Activated T-helper 9 cell treated with anti-CD3 and anti-CD28 coated beads, Interleukin-2, amount 50 U/mL, for 16 hours (primary cell): Measurements from ENCODE around the gene FGL2.
"Not testable (repeated sequence)": the region's sequence is repeated elsewhere in the genome, so short reads cannot be mapped to it uniquely, and the experiment has no call there.

Experiments
- DNase-seq: peaks from one replicate; pipeline ENCODE4 v3.0.0-alpha.2; 2020; ENCODE audit warnings: low read depth

Gene FGL2

DNA sequence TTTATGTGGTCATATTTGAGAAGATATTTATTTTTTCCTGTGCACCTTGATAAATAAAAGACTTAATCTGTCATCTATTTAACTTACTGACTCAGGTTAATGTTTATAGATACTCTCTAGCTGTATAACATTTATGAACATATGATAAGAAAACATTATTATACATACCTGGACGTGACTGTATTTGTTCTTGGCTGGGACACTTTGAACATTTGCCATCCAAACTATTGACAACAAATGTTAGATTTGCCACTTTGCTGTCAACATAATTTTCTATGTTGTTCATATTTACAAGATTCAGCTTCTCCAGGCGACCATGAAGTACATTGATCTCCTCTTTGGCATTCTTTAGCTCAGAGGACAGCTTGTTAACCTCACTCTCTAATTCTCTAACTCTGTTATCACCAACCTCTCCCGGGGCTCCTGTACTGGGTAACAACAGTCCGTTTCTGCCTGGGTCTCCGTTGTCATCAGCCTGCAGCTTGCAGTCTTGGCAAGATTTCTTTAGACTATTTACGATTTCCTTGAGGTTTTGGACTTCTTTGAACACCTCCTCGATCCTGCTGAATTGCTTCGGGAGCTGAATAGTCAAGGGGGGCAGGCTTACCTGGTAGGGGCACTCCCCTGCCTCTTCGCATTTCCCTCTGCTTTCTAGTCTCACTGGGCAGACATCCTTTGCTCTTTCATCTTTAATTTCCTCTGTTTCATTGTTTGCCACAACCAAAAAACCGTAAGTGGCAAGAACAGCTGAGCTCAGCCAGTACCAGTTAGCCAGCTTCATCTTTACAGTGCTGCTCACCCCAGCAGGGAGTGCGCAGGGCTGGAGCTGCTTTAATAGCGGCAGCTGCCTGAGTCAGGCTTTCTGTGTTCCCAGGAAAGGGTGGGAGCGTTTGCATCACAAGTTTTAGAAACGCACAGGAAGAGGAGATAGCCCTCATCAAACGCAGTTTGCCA, at the start of gene FGL2:
Gene FGL2, minus strand, starts transcription at position 807 of the 954 bp plus-strand sequence. Its CDS starts 26 bp downstream, at position 781.
- peak; percentile 2 for DNase-seq

DNA sequence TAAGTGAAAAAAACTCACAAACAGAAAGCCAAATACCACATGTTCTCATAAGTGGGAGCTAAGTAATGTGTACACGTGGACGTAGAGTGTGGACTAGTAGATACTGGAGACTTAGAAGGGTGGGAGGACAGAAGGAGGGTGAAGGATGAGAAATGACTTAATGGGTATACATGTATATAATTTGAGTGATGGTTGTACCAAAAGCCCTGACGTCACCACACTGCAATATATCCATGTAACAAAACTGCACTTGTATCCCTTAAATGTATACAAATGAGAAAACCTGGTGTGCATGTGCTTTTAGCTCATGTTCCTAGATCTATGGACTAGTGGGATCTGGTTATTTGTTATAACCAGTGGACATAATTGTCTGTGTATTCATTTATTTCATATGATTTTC, 48.5 kb upstream of the FGL2 start:
- no peak for DNase-seq

- DNase-seq: peak; percentile 77
Observed at GRCh38 chr7:77247206-77247850, 47.7 kb upstream of the FGL2 start.

GRCh38 chr7:77246026-77246640, 46.5 kb upstream of the FGL2 start:
- DNase-seq: no peak

GRCh38 chr7:77245015-77245755, 45.6 kb upstream of the FGL2 start:
- DNase-seq: no peak

GRCh38 chr7:77244222-77244934, 44.8 kb upstream of the FGL2 start:
- no peak for DNase-seq

DNA sequence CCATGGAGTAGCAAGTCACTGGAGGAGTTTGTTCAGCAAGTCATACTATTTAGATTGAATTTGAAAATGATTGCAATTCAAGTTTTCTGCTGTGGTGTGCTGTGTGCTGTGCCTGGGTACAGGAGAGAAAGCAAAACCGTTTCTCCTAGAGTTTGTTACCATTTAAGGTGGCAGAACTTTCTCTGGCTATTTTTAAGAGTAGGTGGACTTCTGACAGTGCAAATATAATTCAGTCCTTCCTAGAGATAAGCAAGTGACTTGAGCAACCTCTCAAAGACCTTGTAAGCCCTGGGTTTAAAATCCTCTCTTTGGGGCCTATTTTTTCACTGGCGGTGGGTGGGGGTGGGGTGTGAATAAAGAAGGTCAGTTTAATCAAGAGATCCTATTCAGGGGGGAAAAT, 42.9 kb upstream of the FGL2 start:
- no peak for DNase-seq

- no peak for DNase-seq
Observed at GRCh38 chr7:77242068-77242467, 42.4 kb upstream of the FGL2 start.

DNA sequence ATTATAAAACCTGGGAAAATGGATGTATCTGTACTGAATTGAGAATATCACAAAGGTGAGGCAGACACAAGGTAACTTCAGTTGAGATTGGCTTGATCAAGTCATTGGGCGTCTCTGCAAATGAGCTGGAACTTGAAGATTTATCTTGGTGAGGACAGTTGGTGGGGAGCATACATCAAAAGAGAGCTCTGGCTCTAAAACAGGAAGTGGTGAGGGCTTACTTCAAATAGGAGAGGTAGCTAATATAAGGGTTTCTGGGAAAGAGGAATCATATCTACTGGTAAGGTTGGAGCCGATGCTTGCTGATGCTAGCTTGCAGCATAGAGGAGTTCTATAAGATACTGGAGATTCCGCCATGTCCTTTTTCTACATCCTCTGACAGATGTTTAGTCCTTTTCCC, 39.9 kb upstream of the FGL2 start:
- DNase-seq: no peak

- no peak for DNase-seq
Observed at GRCh38 chr7:77238703-77239136, 39.1 kb upstream of the FGL2 start.

GRCh38 chr7:77235276-77235675, 35.7 kb upstream of the FGL2 start:
- DNase-seq: no peak

DNA sequence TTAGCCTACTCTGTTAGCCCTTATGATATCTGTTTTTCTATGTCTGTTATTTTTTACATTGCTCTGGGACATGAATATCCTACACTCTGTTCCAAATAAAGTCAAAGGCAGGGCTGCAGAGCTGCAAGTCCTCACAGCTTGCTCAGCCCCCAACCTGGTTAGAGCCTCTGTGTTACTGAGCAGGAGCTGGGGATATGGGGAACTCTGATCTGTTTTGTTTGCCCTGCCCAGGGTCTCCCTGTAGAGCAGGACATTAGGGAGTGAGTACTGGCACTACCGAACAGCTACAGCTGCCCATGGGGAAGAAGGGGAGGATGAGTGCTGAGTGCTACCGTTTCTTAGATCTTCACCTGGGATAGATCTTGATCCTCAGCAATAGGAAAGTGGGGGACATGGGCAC, 32.8 kb upstream of the FGL2 start:
- no peak for DNase-seq

- DNase-seq: not testable (repeated sequence)
Observed at GRCh38 chr7:77228795-77229194, 29.2 kb upstream of the FGL2 start.

DNA sequence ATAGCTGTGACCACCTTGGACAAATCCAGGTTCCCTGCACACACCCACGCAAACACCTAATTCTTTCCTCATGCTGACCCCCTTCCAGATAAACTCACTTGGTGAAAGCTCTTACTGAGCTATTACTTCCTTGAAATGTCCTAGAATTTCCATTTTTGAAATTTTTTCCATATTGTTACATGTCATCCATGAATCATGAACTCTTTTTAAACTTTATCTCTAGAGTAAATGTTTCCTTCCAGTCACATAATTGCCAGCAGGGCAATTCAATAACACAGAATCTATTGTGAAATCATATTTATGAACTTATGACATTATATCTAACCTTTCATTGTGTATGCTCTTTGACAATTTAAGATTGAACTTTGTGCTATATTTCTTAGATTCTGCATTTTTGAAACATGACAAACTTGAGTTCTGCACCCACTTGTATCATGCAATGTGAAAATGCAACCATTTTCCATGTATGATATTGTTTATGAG, 26.8 kb upstream of the FGL2 start:
- DNase-seq: no peak

DNA sequence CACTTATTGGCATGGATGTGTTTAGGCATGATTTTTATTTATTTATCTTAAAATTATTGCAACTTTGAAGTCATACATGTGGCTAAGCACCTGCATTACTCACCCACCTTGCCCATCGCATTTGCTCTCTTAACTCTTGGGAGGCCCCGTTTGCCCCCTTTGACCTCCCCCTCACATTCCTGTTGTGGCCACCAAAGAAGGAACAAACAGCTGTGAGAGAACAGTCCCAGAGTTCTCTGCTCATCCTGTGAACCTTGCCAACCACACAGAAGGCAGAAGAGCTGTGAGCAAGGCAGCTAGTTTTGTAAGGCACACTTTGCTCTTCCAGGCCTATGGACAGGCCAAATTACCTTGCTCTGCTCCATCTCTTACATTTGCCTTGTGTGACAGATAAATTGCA, 23.6 kb upstream of the FGL2 start:
- DNase-seq: no peak

- no peak for DNase-seq
Observed at GRCh38 chr7:77222819-77223218, 23.2 kb upstream of the FGL2 start.

DNA sequence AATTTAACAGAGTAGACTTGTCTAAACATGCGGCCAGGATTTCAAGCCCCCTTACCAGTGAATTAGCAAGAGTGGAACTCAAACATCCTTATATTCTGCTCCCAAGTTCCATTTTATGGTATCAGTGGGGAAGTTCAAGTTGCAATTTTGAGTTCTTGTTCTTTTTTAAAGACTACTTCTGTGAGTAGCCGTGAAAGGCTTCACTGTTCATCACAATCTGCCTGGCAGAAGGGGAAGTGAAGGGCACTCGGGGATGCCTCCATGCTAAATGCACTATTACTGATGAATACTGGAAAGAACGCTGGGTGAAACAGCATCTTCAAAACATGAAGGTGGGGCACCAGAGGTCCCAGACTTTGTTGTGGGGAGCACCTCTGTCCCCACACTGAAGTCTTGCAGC, 22.4 kb upstream of the FGL2 start:
- DNase-seq: no peak

DNA sequence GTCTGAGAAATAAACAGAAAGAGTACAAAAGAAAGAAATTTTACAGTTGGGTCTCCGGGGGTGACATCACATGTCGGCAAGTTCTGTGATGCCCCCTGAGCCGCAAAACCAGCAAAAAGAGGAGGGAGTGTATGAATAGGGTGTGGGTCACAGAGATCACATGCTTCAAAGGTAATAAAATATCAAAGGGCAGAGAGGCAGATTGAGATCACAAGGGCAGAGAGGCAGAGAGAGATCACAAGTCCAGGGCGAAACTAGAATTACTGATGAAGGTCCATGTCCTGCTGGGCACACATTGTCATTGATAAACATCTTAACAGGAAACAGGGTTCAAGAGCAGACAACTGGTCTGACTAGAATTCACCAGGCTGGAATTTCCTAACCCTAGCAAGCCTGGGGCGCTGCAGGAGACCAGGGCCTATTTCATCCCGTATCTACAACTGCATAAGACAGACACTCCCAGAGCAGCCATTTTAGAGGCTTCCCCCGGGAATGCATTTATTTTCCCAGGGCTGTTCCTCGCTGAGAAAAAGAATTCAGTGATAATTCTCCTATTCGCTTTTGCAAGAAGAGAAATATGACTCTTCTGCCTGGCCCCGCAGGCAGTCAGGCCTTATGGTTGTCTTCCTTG, 20.2 kb upstream of the FGL2 start:
- DNase-seq: not testable (repeated sequence)

GRCh38 chr7:77217474-77218185, 18.0 kb upstream of the FGL2 start:
- no peak for DNase-seq

DNA sequence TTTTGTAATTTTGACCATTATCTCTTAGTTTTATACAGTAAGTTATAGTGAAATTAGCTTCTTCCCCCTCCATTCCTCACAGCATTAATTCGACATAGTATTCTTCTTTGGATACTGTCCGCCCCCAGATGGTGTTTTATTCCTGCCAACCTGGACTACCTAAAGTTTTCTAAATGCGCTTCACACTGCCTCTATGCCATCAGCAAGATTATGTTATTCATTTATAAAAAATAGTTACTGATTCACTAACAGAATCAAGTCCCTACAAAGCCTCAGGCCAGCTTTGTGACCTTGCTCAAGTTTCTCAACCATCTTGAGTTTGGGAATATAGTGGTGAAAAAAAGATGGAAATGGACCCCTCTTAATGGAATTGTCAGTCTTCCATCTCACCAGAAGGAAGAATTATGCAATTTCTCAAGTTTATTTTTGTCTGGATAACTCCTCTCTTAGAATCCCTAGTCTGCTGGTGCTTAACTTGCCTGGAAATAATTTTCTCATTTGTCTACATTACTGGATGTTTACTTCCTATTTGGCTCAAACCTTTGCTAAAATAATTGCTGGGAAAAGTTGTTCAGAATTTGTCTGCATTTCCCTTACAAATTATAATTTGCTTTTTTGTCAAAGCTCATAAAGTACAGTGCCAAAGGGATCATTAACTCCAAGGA, 16.7 kb upstream of the FGL2 start:
- no peak for DNase-seq
